ENCODE results near the gene TBC1D20.

The TBC1D20 gene

GRCh38 chr20:436476-436875, 25.9 kb downstream of the TBC1D20 start:
- no peak for TF ChIP-seq CTCF (IDR thresholded peaks at IDR 0.05; ENCODE audit: low read depth, low read length, missing control alignments)
- H3K4me3 ChIP-seq (replicated peaks; ENCODE audit: low read depth, low read length): no peak overlapping the region
- no peak for DNase-seq (ENCODE audit: extremely low read depth, low read depth)

- DNase-seq (ENCODE audit: extremely low read depth, low read depth): no peak
- no peak for TF ChIP-seq CTCF (IDR thresholded peaks at IDR 0.05; ENCODE audit: low read depth, low read length, missing control alignments)
- H3K4me3 ChIP-seq (replicated peaks; ENCODE audit: low read depth, low read length): no peak overlapping the region
Measured at GRCh38 chr20:435558-435957, 26.8 kb downstream of the TBC1D20 start.

DNA sequence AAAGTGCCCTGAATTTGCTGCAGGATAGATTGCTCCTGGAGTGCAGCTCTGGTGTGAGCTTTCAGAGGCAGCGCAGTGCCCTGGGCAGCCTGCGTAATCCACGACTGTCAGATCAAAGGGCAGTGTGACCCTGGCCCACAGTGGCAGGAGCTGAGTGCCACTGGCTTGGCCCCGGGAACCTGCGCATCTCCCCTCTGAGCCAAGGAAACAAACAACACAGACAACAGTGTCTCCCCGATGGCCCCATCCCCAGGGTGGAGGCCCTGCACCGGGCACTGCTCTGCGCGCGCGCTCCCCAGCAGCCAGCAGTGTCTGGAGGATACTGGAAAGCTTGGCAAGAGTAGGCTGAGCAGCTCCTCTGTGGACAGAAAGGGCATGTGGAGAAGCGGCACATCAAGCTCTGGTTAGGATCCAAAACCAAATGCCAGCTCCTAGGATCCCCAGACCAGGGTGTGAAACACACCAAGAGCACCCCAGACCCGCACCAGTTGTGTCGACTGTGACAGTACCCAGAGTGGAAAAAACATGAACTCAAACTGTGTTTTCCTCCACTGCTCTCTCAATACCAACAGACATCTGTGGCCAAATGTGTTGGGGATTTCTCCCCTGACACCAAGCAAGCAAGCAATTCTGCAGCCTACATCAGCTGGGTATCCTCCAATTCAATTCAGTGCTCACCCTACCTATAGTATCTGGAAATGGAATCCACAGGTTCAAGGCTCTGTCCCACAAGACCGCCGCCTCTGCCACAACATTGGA, 27.5 kb downstream of the TBC1D20 start:
- no peak overlapping the region for H3K4me3 ChIP-seq (replicated peaks; ENCODE audit: low read depth, low read length)
- TF ChIP-seq CTCF (IDR thresholded peaks at IDR 0.05; ENCODE audit: low read depth, low read length, missing control alignments): no peak
- no peak for DNase-seq (ENCODE audit: extremely low read depth, low read depth)

GRCh38 chr20:434221-434620, 28.1 kb downstream of the TBC1D20 start:
- no peak for DNase-seq (ENCODE audit: extremely low read depth, low read depth)
- no peak for TF ChIP-seq CTCF (IDR thresholded peaks at IDR 0.05; ENCODE audit: low read depth, low read length, missing control alignments)
- no peak overlapping the region for H3K4me3 ChIP-seq (replicated peaks; ENCODE audit: low read depth, low read length)

GRCh38 chr20:433300-433975, 28.9 kb downstream of the TBC1D20 start:
- no peak for TF ChIP-seq CTCF (IDR thresholded peaks at IDR 0.05; ENCODE audit: low read depth, low read length, missing control alignments)
- no peak for DNase-seq (ENCODE audit: extremely low read depth, low read depth)

DNA sequence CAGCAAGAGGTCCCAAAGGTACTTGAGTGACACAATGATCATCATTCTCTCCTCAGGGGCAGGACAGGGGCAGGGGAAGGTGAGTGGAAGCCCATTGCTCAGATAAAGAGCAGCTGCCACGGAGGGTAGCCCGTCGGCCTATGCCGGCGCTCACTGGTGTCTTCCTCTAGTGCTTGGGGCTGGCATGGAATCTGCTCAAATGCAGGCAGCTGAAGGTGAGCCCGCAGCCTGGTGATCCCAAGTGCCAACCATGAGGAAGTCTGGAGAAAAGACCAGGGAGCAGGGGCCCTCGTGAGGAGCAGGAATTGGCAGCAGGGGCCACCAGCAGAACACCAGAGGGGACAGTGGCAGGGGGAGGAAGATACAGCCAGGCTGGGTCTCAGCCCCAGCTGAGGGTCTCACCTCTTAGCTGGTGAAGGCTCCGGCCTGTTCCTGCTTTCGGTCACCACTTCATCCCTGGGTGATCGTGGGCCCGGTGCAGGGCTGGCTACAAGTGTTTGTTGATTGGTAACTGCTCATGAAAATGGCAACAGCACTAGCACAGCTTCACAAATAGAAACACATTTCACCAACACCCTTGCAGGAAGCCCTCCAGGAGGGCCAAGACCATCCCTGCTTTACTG, 29.5 kb downstream of the TBC1D20 start:
- TF ChIP-seq CTCF (IDR thresholded peaks at IDR 0.05; ENCODE audit: low read depth, low read length, missing control alignments): no peak
- DNase-seq (ENCODE audit: extremely low read depth, low read depth): no peak
- no peak overlapping the region for H3K4me3 ChIP-seq (replicated peaks; ENCODE audit: low read depth, low read length)

More at GRCh38 chr20:433300-433975, 28.9 kb downstream of the TBC1D20 start:
- no peak overlapping the region for H3K4me3 ChIP-seq (replicated peaks; ENCODE audit: low read depth, low read length)

Measured in HFF-Myc (cell line).